ENCODE results near the gene LSM2.

The LSM2 gene

DNA sequence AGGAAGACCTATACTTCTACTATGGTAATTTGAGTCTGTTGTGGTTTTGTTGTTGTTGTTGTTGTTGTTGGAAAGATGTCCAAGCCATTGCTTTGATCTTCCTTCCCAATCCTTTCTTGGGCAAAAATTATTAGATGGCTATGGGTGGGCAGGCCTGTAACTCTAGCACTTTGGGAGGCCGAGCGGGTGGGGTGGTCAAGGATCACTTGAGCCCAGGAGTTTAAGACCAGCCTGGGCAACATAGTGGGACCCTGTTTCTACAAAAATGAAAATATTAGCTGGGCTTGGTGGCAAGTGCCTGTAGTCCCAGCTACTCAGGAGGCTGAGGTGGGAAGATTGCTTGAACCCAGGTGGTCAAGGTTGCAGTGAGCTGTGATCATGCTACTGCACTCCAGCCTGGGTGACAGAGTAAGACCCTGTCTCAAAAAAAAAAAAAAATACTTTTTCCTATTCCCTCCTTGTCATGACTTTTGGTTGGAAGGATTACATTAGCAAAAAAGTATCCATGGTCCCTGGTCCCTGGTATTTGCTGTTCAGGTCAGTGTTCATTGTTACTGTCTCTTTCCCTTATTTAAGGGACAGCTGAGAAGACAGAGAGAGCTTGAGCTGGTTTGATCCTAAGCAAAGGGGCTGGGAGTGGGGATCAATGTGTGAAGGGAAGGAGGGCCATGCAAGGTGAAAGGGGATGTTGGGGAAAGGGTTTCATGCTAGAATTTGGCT, 44.2 kb upstream of the LSM2 start:
- Histone ChIP-seq H3K4ac (ENCODE audit: low read length) (no peak overlapping the region), H2BK5ac (ENCODE audit: low read length) (no peak overlapping the region), H2BK120ac (ENCODE audit: low read depth, low read length) (no peak overlapping the region), H3K4me1 (ENCODE audit: control insufficient read depth in 2 of 2, insufficient read depth in 1 of 2, low read depth in 1 of 2, low read length in 2 of 2) (no peaks in the 10 kb centered on the region), H2BK12ac (ENCODE audit: low read length) (no peak overlapping the region), H2BK15ac (ENCODE audit: low read length) (no peak overlapping the region), H3K27me3 (ENCODE audit: control insufficient read depth in 3 of 3, insufficient read depth in 3 of 3, low read depth in 1 of 3, low read length in 3 of 3) (no peaks in the 10 kb centered on the region), H4K91ac (ENCODE audit: low read depth, low read length, poor library complexity) (no peak overlapping the region), H3K23ac (ENCODE audit: low read depth, low read length, poor library complexity) (no peak overlapping the region), H3K14ac (ENCODE audit: low read length) (no peak overlapping the region), H2AFZ (ENCODE audit: low read length) (no peak overlapping the region), H3K4me2 (ENCODE audit: insufficient read depth, low read length, poor library complexity, severe bottlenecking) (no peak overlapping the region), H3K9me3 (replicated peaks in 1 of 2; ENCODE audit: control insufficient read depth in 2 of 2, insufficient read depth in 1 of 2, low read depth in 1 of 2, low read length in 2 of 2) (peaks cover 0 to 2% of the 10 kb centered on the region in 2 donors), H3K79me1 (ENCODE audit: low read depth, low read length) (no peaks in the 10 kb centered on the region), H3K4me3 (ENCODE audit: low read length in 2 of 2) (no peak overlapping the region), H2AK5ac (ENCODE audit: low read depth, low read length) (no peak overlapping the region), H4K8ac (ENCODE audit: low read depth, low read length) (no peak overlapping the region), H3K9ac (ENCODE audit: low read depth, low read length, poor library complexity) (no peak overlapping the region), H3K36me3 (replicated peaks in 1 of 2; ENCODE audit: control insufficient read depth in 2 of 2, insufficient read depth in 2 of 2, low read length in 2 of 2) (no peaks in the 10 kb centered on the region), H3K27ac (replicated peaks; ENCODE audit: low read length) (no peak overlapping the region), H3K18ac (ENCODE audit: low read length) (no peak overlapping the region)
- no peak for DNase-seq (ENCODE audit: low spot score)
- no CpG with 5 or more reads among the region's 2 CpGs for WGBS, 2 donors (ENCODE audit: extremely low coverage in 2 of 2, insufficient read length in 2 of 2, insufficient replicate concordance in 1 of 2)

DNA sequence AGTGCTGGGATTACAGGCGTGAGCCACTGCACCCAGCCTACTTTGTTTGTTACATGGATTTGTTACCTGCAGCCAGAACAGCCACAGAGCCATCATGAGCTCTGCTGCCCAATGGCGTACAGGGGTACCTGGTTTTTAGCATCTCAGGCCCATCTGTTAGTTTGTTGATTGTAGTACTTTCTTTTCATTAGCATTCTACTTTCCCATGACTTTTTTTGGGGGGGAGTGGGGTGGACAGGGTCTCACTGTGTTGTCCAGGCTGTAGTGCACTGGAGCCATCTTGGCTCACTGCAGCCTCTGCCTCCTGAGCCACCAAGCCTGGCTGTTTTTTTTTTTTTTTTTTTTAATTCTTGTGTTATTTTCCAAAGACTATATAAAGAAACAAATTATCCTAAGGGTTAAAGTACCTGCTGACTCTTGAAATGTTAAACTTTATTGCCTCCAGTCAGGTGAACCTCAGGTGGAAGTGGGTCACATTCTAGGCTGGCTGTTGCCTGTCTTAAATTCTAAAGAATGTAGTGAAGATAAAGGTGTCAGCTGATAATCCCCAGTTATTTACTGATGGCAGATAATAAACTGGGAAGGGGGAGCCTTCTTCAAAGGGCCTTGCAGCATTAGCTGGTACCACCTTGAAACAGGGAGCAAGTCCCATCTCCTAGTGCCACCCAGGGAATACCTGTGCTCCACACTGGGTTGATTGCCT, 40.7 kb upstream of the LSM2 start:
- no peak overlapping the region for H3K23ac ChIP-seq (ENCODE audit: low read depth, low read length, poor library complexity)

DNA sequence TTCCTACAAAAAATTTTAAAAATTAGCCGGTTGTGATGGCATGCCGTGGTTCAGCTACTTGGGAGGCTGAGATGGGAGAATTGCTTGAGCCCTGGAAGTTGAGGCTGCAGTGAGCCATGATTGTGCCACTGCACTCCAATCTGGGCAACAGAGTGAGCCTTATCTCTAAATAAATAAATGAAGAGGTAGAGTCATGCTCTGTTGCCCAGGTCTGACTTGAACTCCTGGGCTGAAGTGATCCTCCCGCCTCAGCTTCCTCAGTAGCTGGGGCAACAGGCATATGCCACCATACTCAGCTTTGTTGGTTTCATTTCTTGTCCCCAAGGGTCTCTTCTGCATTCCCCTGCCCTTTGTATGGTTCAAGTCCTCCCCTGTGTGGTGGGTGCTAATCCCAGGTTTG, 37.7 kb upstream of the LSM2 start:
- H3K4me1 ChIP-seq (ENCODE audit: control insufficient read depth in 2 of 2, insufficient read depth in 1 of 2, low read depth in 1 of 2, low read length in 2 of 2): no peaks in the 10 kb centered on the region
- no peaks in the 10 kb centered on the region for H3K9me3 ChIP-seq (replicated peaks in 1 of 2; ENCODE audit: control insufficient read depth in 2 of 2, insufficient read depth in 1 of 2, low read depth in 1 of 2, low read length in 2 of 2)
- no peak overlapping the region for H4K91ac ChIP-seq (ENCODE audit: low read depth, low read length, poor library complexity)
- H3K27me3 ChIP-seq (ENCODE audit: control insufficient read depth in 3 of 3, insufficient read depth in 3 of 3, low read depth in 1 of 3, low read length in 3 of 3): no peaks in the 10 kb centered on the region
- peaks cover 16 to 18% of the 10 kb centered on the region in 2 donors for H3K36me3 ChIP-seq (replicated peaks in 1 of 2; ENCODE audit: control insufficient read depth in 2 of 2, insufficient read depth in 2 of 2, low read length in 2 of 2)
- H2AK5ac ChIP-seq (ENCODE audit: low read depth, low read length): no peak overlapping the region
- H2BK5ac ChIP-seq (ENCODE audit: low read length): no peak overlapping the region
- no peak overlapping the region for H2AFZ ChIP-seq (ENCODE audit: low read length)
- H3K18ac ChIP-seq (ENCODE audit: low read length): no peak overlapping the region
- H3K79me1 ChIP-seq (ENCODE audit: low read depth, low read length): no peaks in the 10 kb centered on the region
- no peak overlapping the region for H3K14ac ChIP-seq (ENCODE audit: low read length)
- H4K8ac ChIP-seq (ENCODE audit: low read depth, low read length): no peak overlapping the region
- H2BK120ac ChIP-seq (ENCODE audit: low read depth, low read length): no peak overlapping the region
- no peak overlapping the region for H3K4me3 ChIP-seq (ENCODE audit: low read length in 2 of 2)
- no peak overlapping the region for H2BK12ac ChIP-seq (ENCODE audit: low read length)
- H3K23ac ChIP-seq (ENCODE audit: low read depth, low read length, poor library complexity): no peak overlapping the region
- H3K4me2 ChIP-seq (ENCODE audit: insufficient read depth, low read length, poor library complexity, severe bottlenecking): no peak overlapping the region
- DNase-seq (ENCODE audit: low spot score): no peak
- H3K27ac ChIP-seq (replicated peaks; ENCODE audit: low read length): no peak overlapping the region
- H3K4ac ChIP-seq (ENCODE audit: low read length): no peak overlapping the region
- no peak overlapping the region for H3K9ac ChIP-seq (ENCODE audit: low read depth, low read length, poor library complexity)
- no CpG with 5 or more reads among the region's 3 CpGs for WGBS, 2 donors (ENCODE audit: extremely low coverage in 2 of 2, insufficient read length in 2 of 2, insufficient replicate concordance in 1 of 2)
- no peak overlapping the region for H2BK15ac ChIP-seq (ENCODE audit: low read length)

More for the DNA sequence above, 40.7 kb upstream of the LSM2 start:
- Histone ChIP-seq H4K8ac (ENCODE audit: low read depth, low read length) (no peak overlapping the region), H2AFZ (ENCODE audit: low read length) (no peak overlapping the region), H3K4me1 (ENCODE audit: control insufficient read depth in 2 of 2, insufficient read depth in 1 of 2, low read depth in 1 of 2, low read length in 2 of 2) (no peaks in the 10 kb centered on the region), H3K9me3 (replicated peaks in 1 of 2; ENCODE audit: control insufficient read depth in 2 of 2, insufficient read depth in 1 of 2, low read depth in 1 of 2, low read length in 2 of 2) (no peaks in the 10 kb centered on the region), H3K4me3 (ENCODE audit: low read length in 2 of 2) (no peak overlapping the region), H3K9ac (ENCODE audit: low read depth, low read length, poor library complexity) (no peak overlapping the region), H2BK5ac (ENCODE audit: low read length) (no peak overlapping the region), H3K27me3 (ENCODE audit: control insufficient read depth in 3 of 3, insufficient read depth in 3 of 3, low read depth in 1 of 3, low read length in 3 of 3) (no peaks in the 10 kb centered on the region), H3K79me1 (ENCODE audit: low read depth, low read length) (no peaks in the 10 kb centered on the region), H3K18ac (ENCODE audit: low read length) (no peak overlapping the region), H2BK120ac (ENCODE audit: low read depth, low read length) (no peak overlapping the region), H3K14ac (ENCODE audit: low read length) (no peak overlapping the region), H2BK15ac (ENCODE audit: low read length) (no peak overlapping the region), H3K4me2 (ENCODE audit: insufficient read depth, low read length, poor library complexity, severe bottlenecking) (no peak overlapping the region), H4K91ac (ENCODE audit: low read depth, low read length, poor library complexity) (no peak overlapping the region), H3K4ac (ENCODE audit: low read length) (no peak overlapping the region), H2AK5ac (ENCODE audit: low read depth, low read length) (no peak overlapping the region), H2BK12ac (ENCODE audit: low read length) (no peak overlapping the region), H3K27ac (replicated peaks; ENCODE audit: low read length) (no peak overlapping the region), H3K36me3 (replicated peaks in 1 of 2; ENCODE audit: control insufficient read depth in 2 of 2, insufficient read depth in 2 of 2, low read length in 2 of 2) (peaks cover 0 to 4% of the 10 kb centered on the region in 2 donors)
- WGBS, 2 donors (ENCODE audit: extremely low coverage in 2 of 2, insufficient read length in 2 of 2, insufficient replicate concordance in 1 of 2): no CpG with 5 or more reads among the region's 2 CpGs
- DNase-seq (ENCODE audit: low spot score): no peak

DNA sequence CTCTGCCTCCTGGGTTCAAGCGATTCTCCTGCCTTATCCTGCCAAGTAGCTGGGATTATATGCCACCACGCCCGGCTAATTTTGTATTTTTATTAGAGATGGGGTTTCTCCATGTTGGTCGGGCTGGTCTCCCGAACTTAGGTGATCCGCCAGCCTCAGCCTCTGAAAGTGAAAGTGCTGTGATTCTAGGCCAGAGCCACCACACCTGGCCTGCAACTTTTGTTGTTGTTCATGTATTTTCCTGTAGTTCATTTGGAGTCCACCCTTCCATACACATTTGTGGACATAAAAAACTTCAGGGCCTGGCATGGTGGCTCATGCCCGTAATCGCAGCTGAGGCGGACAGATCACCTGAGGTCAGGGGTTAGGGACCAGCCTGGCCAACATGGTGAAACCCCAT, 35.3 kb upstream of the LSM2 start:
- H3K79me1 ChIP-seq (ENCODE audit: low read depth, low read length): no peaks in the 10 kb centered on the region

More for the DNA sequence above, 35.3 kb upstream of the LSM2 start:
- no peak overlapping the region for H3K4me3 ChIP-seq (ENCODE audit: low read length in 2 of 2)
- no peak overlapping the region for H2BK5ac ChIP-seq (ENCODE audit: low read length)
- H2BK12ac ChIP-seq (ENCODE audit: low read length): no peak overlapping the region
- DNase-seq (ENCODE audit: low spot score): no peak
- H3K9me3 ChIP-seq (replicated peaks in 1 of 2; ENCODE audit: control insufficient read depth in 2 of 2, insufficient read depth in 1 of 2, low read depth in 1 of 2, low read length in 2 of 2): peaks cover 0 to 3% of the 10 kb centered on the region in 2 donors
- peaks cover 35 to 41% of the 10 kb centered on the region in 2 donors for H3K36me3 ChIP-seq (replicated peaks in 1 of 2; ENCODE audit: control insufficient read depth in 2 of 2, insufficient read depth in 2 of 2, low read length in 2 of 2)
- no CpG with 5 or more reads among the region's 9 CpGs for WGBS, 2 donors (ENCODE audit: extremely low coverage in 2 of 2, insufficient read length in 2 of 2, insufficient replicate concordance in 1 of 2)
- H3K4ac ChIP-seq (ENCODE audit: low read length): no peak overlapping the region
- no peak overlapping the region for H3K9ac ChIP-seq (ENCODE audit: low read depth, low read length, poor library complexity)
- H3K27me3 ChIP-seq (ENCODE audit: control insufficient read depth in 3 of 3, insufficient read depth in 3 of 3, low read depth in 1 of 3, low read length in 3 of 3): no peaks in the 10 kb centered on the region
- H2AK5ac ChIP-seq (ENCODE audit: low read depth, low read length): no peak overlapping the region
- no peak overlapping the region for H3K14ac ChIP-seq (ENCODE audit: low read length)
- no peak overlapping the region for H2AFZ ChIP-seq (ENCODE audit: low read length)
- H3K4me2 ChIP-seq (ENCODE audit: insufficient read depth, low read length, poor library complexity, severe bottlenecking): no peak overlapping the region
- H3K23ac ChIP-seq (ENCODE audit: low read depth, low read length, poor library complexity): no peak overlapping the region
- no peak overlapping the region for H4K8ac ChIP-seq (ENCODE audit: low read depth, low read length)
- no peak overlapping the region for H2BK15ac ChIP-seq (ENCODE audit: low read length)
- no peak overlapping the region for H3K27ac ChIP-seq (replicated peaks; ENCODE audit: low read length)
- H2BK120ac ChIP-seq (ENCODE audit: low read depth, low read length): no peak overlapping the region
- peaks cover 0 to 4% of the 10 kb centered on the region in 2 donors for H3K4me1 ChIP-seq (ENCODE audit: control insufficient read depth in 2 of 2, insufficient read depth in 1 of 2, low read depth in 1 of 2, low read length in 2 of 2)
- no peak overlapping the region for H4K91ac ChIP-seq (ENCODE audit: low read depth, low read length, poor library complexity)
- no peak overlapping the region for H3K18ac ChIP-seq (ENCODE audit: low read length)
